CD4-positive, alpha-beta memory T cell (primary cell): ENCODE measurements around the gene KLK3. TPM values are rescaled to one million over a fixed set of nuclear protein-coding genes. Genes with fewer than 3 reads are reported as not detected.

ENCODE experiments used
- CTCF ChIA-PET: fragments of 350-600 bp; sonication (Branson Sonifier 250); formaldehyde crosslinking; loops from one replicate; lab custom pipeline; 2021; ENCODE audit warnings: inconsistent platforms; ENCODE audit not compliant: partially characterized antibody; lab: Charles Lee
- POLR2A ChIA-PET: fragments of 350-600 bp; sonication (Branson Sonifier 250); formaldehyde crosslinking; loops from one replicate; lab custom pipeline; 2021; ENCODE audit not compliant: partially characterized antibody; lab: Charles Lee
- DNase-seq, 5 donors: peaks; one replicate each; pipeline versions ENCODE4 v3.0.0 to v3.0.0-alpha.2; 2020 to 2022; ENCODE audit warnings: mixed read lengths in 1 of 5
- H3K27ac ChIP-seq: one replicate; pipeline ENCODE4 v1.7.0; 2013; ENCODE audit warnings: low read depth, low read length
- H3K27me3 ChIP-seq: 2 replicates; pipeline ENCODE4 v1.7.0; 2013; ENCODE audit warnings: mild to moderate bottlenecking, low read length, moderate library complexity; ENCODE audit not compliant: insufficient read depth
- H3K36me3 ChIP-seq: 2 replicates; pipeline ENCODE4 v1.7.0; 2013; ENCODE audit warnings: mild to moderate bottlenecking, low read length, moderate library complexity; ENCODE audit not compliant: insufficient read depth
- H3K4me1 ChIP-seq: 2 replicates; pipeline ENCODE4 v1.7.0; 2013; ENCODE audit warnings: mild to moderate bottlenecking, low read length, moderate library complexity; ENCODE audit not compliant: insufficient read depth
- H3K4me3 ChIP-seq, 2 donors: one replicate each; pipeline ENCODE4 v1.7.0; 2013; ENCODE audit warnings: low read length in 2 of 2, mild to moderate bottlenecking in 1 of 2
- H3K9me3 ChIP-seq, 2 donors: one replicate each; pipeline ENCODE4 v1.7.0; 2013; ENCODE audit warnings: low read length in 2 of 2, control low read depth in 1 of 2; ENCODE audit not compliant: control insufficient read depth in 1 of 2
- H3K27ac Mint-ChIP-seq, 7 donors: one replicate each; pipeline ENCODE4 v1.8.0; 2020 to 2021; ENCODE audit warnings: mixed read lengths in 7 of 7, mild to moderate bottlenecking in 6 of 7, inconsistent platforms in 3 of 7, moderate library complexity in 3 of 7
- H3K27me3 Mint-ChIP-seq, 2 donors: one replicate each; pipeline ENCODE4 v1.8.0; 2020 to 2021; ENCODE audit warnings: mixed read lengths in 2 of 2
- H3K36me3 Mint-ChIP-seq, 2 donors: one replicate each; pipeline ENCODE4 v1.8.0; 2020 to 2021; ENCODE audit warnings: mixed read lengths in 2 of 2, inconsistent platforms in 1 of 2, mild to moderate bottlenecking in 1 of 2
- H3K4me1 Mint-ChIP-seq, 4 donors: one replicate each; pipeline ENCODE4 v1.8.0; 2020 to 2021; ENCODE audit warnings: mixed read lengths in 4 of 4, mild to moderate bottlenecking in 1 of 4
- H3K4me3 Mint-ChIP-seq, 8 donors: one replicate each; pipeline ENCODE4 v1.8.0; 2020 to 2021; ENCODE audit warnings: mixed read lengths in 8 of 8, mild to moderate bottlenecking in 7 of 8, moderate library complexity in 6 of 8, inconsistent platforms in 3 of 8
- H3K9me3 Mint-ChIP-seq, 8 donors: one replicate each; pipeline ENCODE4 v1.8.0; 2020 to 2021; ENCODE audit warnings: mixed read lengths in 8 of 8, mild to moderate bottlenecking in 5 of 8, inconsistent platforms in 3 of 8, moderate library complexity in 1 of 8
- intact Hi-C: fragments of 100-400 bp; cut with micrococcal nuclease; formaldehyde crosslinking; loops from one replicate; pipeline ENCODE4 v1.15.1; 2023
- polyA plus RNA-seq, 2 donors: library from polyadenylated mRNA; unstranded; fragments of 300-500 nt; fragmentation: Illumina TruSeq; gene quantifications; one replicate each; pipeline ENCODE4 v1.2.3, GENCODE V29; 2021
- total RNA-seq, 2 experiments: library from RNA; stranded (reverse); gene quantifications; one replicate each; pipeline ENCODE4 v1.2.3, GENCODE V29; 2021

Gene KLK3
- total and polyA plus RNA-seq, 4 experiments from 2014 or later = not detected

DNA sequence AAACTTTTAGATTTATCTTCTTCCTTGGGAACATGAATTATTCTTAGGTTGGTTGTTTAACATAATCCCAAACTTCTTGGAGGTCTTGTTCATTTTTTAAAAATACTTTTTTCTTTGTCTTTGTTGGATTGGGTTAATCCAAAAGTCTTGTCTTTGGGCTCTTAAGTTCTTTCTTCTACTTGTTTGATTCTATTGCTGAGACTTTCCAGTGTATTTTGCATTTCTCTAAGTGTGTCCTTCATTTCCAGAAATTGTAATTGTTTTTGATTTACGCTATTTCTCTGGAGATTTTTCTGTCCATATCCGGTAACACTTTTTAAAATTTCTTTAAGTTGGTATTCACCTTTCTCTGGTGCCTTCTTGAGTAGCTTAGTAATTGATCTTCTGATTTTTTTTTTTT, 11.5 kb upstream of the KLK3 start:
- ChIA-PET CTCF (no interaction called here), POLR2A (no interaction called here)
- Mint-ChIP-seq H3K4me1 (no peaks in the 10 kb centered on the region), H3K36me3 (peaks cover 0 to 8% of the 10 kb centered on the region in 2 donors), H3K27me3 (peaks cover 13 to 18% of the 10 kb centered on the region in 2 donors), H3K9me3 (peaks cover 0 to 36% (median 22%) of the 10 kb centered on the region in 8 donors), H3K27ac (no peak overlapping the region), H3K4me3 (no peak overlapping the region)
- no peak for DNase-seq
- Histone ChIP-seq H3K27ac (no peak overlapping the region), H3K27me3 (no peaks in the 10 kb centered on the region), H3K4me3 (no peak overlapping the region), H3K9me3 (no peaks in the 10 kb centered on the region), H3K36me3 (no peaks in the 10 kb centered on the region), H3K4me1 (no peaks in the 10 kb centered on the region)
- intact Hi-C loops = no loop called here

GRCh38 chr19:50843701-50844221, 11.0 kb upstream of the KLK3 start:
- H3K4me3 Mint-ChIP-seq = no peak overlapping the region
- peaks cover 16 to 21% of the 10 kb centered on the region in 2 donors for H3K27me3 Mint-ChIP-seq
- H3K9me3 Mint-ChIP-seq = peaks cover 0 to 36% (median 22%) of the 10 kb centered on the region in 8 donors
- POLR2A ChIA-PET = no interaction called here
- H3K27me3 ChIP-seq = no peaks in the 10 kb centered on the region
- H3K4me1 ChIP-seq = no peaks in the 10 kb centered on the region
- H3K27ac Mint-ChIP-seq = no peak overlapping the region
- H3K9me3 ChIP-seq = no peaks in the 10 kb centered on the region
- no peak overlapping the region for H3K27ac ChIP-seq
- DNase-seq = no peak
- no peak overlapping the region for H3K4me3 ChIP-seq
- CTCF ChIA-PET = no interaction called here
- H3K4me1 Mint-ChIP-seq = no peaks in the 10 kb centered on the region
- peaks cover 0 to 8% of the 10 kb centered on the region in 2 donors for H3K36me3 Mint-ChIP-seq
- intact Hi-C loops = no loop called here
- no peaks in the 10 kb centered on the region for H3K36me3 ChIP-seq

DNA sequence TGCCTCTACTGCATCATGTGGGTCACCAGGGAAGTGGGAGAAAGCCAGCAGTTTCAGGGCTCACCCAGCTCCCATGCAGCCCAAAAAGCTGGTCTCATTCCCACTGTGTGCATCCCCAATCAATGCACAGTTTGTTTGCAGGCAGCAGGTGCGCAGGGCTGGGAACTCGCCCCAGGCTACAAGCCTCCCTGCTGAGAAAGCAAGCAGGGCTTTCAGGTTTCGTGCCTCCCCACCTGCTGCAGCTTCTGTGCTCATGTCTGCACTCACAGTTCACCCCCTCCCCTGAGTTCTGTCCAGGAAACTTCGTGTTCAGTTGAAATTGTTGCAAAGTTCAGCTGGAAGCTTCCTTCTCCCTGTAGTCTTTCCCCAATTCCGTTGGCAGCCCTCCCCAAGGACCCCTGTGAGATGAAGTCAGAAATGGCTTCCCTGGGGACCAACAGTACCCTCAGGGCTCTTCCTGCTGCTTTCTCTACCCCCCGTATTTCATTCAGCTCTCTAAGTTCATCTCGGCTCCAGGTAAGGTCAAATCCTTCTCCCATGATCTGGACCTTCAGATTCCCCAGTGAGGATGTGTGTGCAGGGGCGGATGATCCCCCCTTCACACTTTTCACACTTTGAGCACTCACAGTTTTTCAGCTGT, 10.3 kb upstream of the KLK3 start:
- H3K4me1 ChIP-seq = no peaks in the 10 kb centered on the region
- no peaks in the 10 kb centered on the region for H3K9me3 ChIP-seq
- DNase-seq = no peak
- CTCF ChIA-PET = no interaction called here
- H3K27me3 Mint-ChIP-seq = peaks cover 17 to 22% of the 10 kb centered on the region in 2 donors
- H3K4me3 Mint-ChIP-seq = no peak overlapping the region
- POLR2A ChIA-PET = no interaction called here
- no peak overlapping the region for H3K4me3 ChIP-seq
- intact Hi-C loops = no loop called here
- peaks cover 0 to 36% (median 22%) of the 10 kb centered on the region in 8 donors for H3K9me3 Mint-ChIP-seq
- no peaks in the 10 kb centered on the region for H3K4me1 Mint-ChIP-seq
- no peak overlapping the region for H3K27ac ChIP-seq
- no peaks in the 10 kb centered on the region for H3K36me3 ChIP-seq
- H3K27me3 ChIP-seq = no peaks in the 10 kb centered on the region
- H3K27ac Mint-ChIP-seq = no peak overlapping the region
- peaks cover 0 to 8% of the 10 kb centered on the region in 2 donors for H3K36me3 Mint-ChIP-seq

DNA sequence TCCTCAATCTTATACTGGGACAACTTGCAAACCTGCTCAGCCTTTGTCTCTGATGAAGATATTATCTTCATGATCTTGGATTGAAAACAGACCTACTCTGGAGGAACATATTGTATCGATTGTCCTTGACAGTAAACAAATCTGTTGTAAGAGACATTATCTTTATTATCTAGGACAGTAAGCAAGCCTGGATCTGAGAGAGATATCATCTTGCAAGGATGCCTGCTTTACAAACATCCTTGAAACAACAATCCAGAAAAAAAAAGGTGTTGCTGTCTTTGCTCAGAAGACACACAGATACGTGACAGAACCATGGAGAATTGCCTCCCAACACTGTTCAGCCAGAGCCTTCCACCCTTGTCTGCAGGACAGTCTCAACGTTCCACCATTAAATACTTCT, 4.0 kb upstream of the KLK3 start:
- Mint-ChIP-seq H3K36me3 (no peaks in the 10 kb centered on the region), H3K4me1 (no peaks in the 10 kb centered on the region), H3K9me3 (peaks cover 0 to 2% (median 0%) of the 10 kb centered on the region in 8 donors), H3K4me3 (no peak overlapping the region), H3K27ac (no peak overlapping the region), H3K27me3 (peaks cover 34 to 46% of the 10 kb centered on the region in 2 donors)
- no peak for DNase-seq
- intact Hi-C loops = no loop called here
- Histone ChIP-seq H3K9me3 (no peaks in the 10 kb centered on the region), H3K27me3 (no peaks in the 10 kb centered on the region), H3K27ac (no peak overlapping the region), H3K4me1 (no peaks in the 10 kb centered on the region), H3K36me3 (no peaks in the 10 kb centered on the region), H3K4me3 (no peak overlapping the region)
- CTCF ChIA-PET = no interaction called here
- POLR2A ChIA-PET = no interaction called here

GRCh38 chr19:50851620-50852019, 3.1 kb upstream of the KLK3 start:
- Histone ChIP-seq H3K36me3 (no peaks in the 10 kb centered on the region), H3K4me1 (no peaks in the 10 kb centered on the region), H3K9me3 (no peaks in the 10 kb centered on the region), H3K27ac (no peak overlapping the region), H3K4me3 (no peak overlapping the region), H3K27me3 (no peaks in the 10 kb centered on the region)
- peaks cover 0 to 2% (median 0%) of the 10 kb centered on the region in 8 donors for H3K9me3 Mint-ChIP-seq
- no peak overlapping the region for H3K4me3 Mint-ChIP-seq
- DNase-seq = no peak
- H3K27ac Mint-ChIP-seq = no peak overlapping the region
- ChIA-PET POLR2A (no interaction called here), CTCF (no interaction called here)
- intact Hi-C loops = no loop called here
- H3K27me3 Mint-ChIP-seq = peaks cover 39 to 51% of the 10 kb centered on the region in 2 donors
- H3K36me3 Mint-ChIP-seq = no peaks in the 10 kb centered on the region
- H3K4me1 Mint-ChIP-seq = no peaks in the 10 kb centered on the region

DNA sequence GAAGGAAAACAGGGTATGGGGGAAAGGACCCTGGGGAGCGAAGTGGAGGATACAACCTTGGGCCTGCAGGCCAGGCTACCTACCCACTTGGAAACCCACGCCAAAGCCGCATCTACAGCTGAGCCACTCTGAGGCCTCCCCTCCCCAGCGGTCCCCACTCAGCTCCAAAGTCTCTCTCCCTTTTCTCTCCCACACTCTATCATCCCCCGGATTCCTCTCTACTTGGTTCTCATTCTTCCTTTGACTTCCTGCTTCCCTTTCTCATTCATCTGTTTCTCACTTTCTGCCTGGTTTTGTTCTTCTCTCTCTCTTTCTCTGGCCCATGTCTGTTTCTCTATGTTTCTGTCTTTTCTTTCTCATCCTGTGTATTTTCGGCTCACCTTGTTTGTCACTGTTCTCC, 2.7 kb downstream of the KLK3 start:
- Histone ChIP-seq H3K36me3 (no peaks in the 10 kb centered on the region), H3K27ac (no peak overlapping the region), H3K9me3 (no peaks in the 10 kb centered on the region), H3K4me1 (no peaks in the 10 kb centered on the region), H3K27me3 (peaks cover 6% of the 10 kb centered on the region), H3K4me3 (no peak overlapping the region)
- H3K36me3 Mint-ChIP-seq = no peaks in the 10 kb centered on the region
- intact Hi-C loops = no loop called here
- no peaks in the 10 kb centered on the region for H3K4me1 Mint-ChIP-seq
- H3K27me3 Mint-ChIP-seq = peaks cover 37 to 40% of the 10 kb centered on the region in 2 donors
- H3K4me3 Mint-ChIP-seq = no peak overlapping the region
- DNase-seq = no peak
- ChIA-PET CTCF (no interaction called here), POLR2A (no interaction called here)
- peaks cover 0 to 20% (median 8%) of the 10 kb centered on the region in 8 donors for H3K9me3 Mint-ChIP-seq
- no peak overlapping the region for H3K27ac Mint-ChIP-seq

DNA sequence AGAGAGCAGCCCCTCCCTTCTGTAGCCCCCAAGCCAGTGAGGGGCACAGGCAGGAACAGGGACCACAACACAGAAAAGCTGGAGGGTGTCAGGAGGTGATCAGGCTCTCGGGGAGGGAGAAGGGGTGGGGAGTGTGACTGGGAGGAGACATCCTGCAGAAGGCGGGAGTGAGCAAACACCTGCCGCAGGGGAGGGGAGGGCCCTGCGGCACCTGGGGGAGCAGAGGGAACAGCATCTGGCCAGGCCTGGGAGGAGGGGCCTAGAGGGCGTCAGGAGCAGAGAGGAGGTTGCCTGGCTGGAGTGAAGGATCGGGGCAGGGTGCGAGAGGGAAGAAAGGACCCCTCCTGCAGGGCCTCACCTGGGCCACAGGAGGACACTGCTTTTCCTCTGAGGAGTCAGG, 4.2 kb downstream of the KLK3 start:
- no peak overlapping the region for H3K27ac ChIP-seq
- CTCF ChIA-PET = no interaction called here
- Mint-ChIP-seq H3K9me3 (peaks cover 0 to 20% (median 8%) of the 10 kb centered on the region in 8 donors), H3K27me3 (peaks cover 37 to 40% of the 10 kb centered on the region in 2 donors), H3K4me1 (no peaks in the 10 kb centered on the region), H3K27ac (no peak overlapping the region), H3K36me3 (no peaks in the 10 kb centered on the region), H3K4me3 (no peak overlapping the region)
- no peaks in the 10 kb centered on the region for H3K36me3 ChIP-seq
- no peaks in the 10 kb centered on the region for H3K4me1 ChIP-seq
- peaks cover 6% of the 10 kb centered on the region for H3K27me3 ChIP-seq
- intact Hi-C loops = no loop called here
- no peak for DNase-seq
- POLR2A ChIA-PET = no interaction called here
- H3K9me3 ChIP-seq = no peaks in the 10 kb centered on the region
- no peak overlapping the region for H3K4me3 ChIP-seq
